Measurements from ENCODE around the gene PLXDC2. TPM values are rescaled to one million over a fixed set of nuclear protein-coding genes. Genes with fewer than 3 reads are reported as not detected.

PLXDC2 gene
- total and polyA plus RNA-seq, 2 experiments from 2014 or later = 13.5 to 19.4 TPM

GRCh38 chr10:20288060-20288459 lies 471.8 kb downstream of the PLXDC2 start:
- no peak overlapping the region for H3K4me2 ChIP-seq
- no peaks in the 10 kb centered on the region for H3K36me3 ChIP-seq (ENCODE audit: insufficient read depth)
- DNase-seq (ENCODE audit: low spot score) = no peak
- no peak overlapping the region for H2AFZ ChIP-seq
- TF ChIP-seq POLR2AphosphoS5 (IDR thresholded peaks at IDR 0.05; ENCODE audit: low read depth) (no peak), ETS1 (IDR thresholded peaks at IDR 0.05) (no peak), EZH2phosphoT487 (IDR thresholded peaks at IDR 0.05; ENCODE audit: unreplicated experiment) (no peak), ZNF462 (CRISPR knock-in tag; IDR thresholded peaks at IDR 0.05) (no peak), CREB1 (CRISPR knock-in tag; IDR thresholded peaks at IDR 0.05; ENCODE audit: low read depth) (no peak), NANOG (IDR thresholded peaks at IDR 0.05; ENCODE audit: borderline replicate concordance) (no peak), STAT1 (IDR thresholded peaks at IDR 0.05; ENCODE audit: unreplicated experiment) (no peak), JUNB (IDR thresholded peaks at IDR 0.05; ENCODE audit: unreplicated experiment) (no peak), ZNF114 (CRISPR knock-in tag; IDR thresholded peaks at IDR 0.05) (no peak), EZH2 (IDR thresholded peaks at IDR 0.05; ENCODE audit: low read depth, unreplicated experiment) (no peak), ZNF331 (CRISPR knock-in tag; IDR thresholded peaks at IDR 0.05; ENCODE audit: low read depth) (no peak)
- TF ChIP-seq, protein P1, sequence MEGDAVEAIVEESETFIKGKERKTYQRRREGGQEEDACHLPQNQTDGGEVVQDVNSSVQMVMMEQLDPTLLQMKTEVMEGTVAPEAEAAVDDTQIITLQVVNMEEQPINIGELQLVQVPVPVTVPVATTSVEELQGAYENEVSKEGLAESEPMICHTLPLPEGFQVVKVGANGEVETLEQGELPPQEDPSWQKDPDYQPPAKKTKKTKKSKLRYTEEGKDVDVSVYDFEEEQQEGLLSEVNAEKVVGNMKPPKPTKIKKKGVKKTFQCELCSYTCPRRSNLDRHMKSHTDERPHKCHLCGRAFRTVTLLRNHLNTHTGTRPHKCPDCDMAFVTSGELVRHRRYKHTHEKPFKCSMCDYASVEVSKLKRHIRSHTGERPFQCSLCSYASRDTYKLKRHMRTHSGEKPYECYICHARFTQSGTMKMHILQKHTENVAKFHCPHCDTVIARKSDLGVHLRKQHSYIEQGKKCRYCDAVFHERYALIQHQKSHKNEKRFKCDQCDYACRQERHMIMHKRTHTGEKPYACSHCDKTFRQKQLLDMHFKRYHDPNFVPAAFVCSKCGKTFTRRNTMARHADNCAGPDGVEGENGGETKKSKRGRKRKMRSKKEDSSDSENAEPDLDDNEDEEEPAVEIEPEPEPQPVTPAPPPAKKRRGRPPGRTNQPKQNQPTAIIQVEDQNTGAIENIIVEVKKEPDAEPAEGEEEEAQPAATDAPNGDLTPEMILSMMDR (conservative IDR thresholded peaks at IDR 0.05; ENCODE audit: low read depth in 2 of 2) = no peak
- TF ChIP-seq, protein P2, sequence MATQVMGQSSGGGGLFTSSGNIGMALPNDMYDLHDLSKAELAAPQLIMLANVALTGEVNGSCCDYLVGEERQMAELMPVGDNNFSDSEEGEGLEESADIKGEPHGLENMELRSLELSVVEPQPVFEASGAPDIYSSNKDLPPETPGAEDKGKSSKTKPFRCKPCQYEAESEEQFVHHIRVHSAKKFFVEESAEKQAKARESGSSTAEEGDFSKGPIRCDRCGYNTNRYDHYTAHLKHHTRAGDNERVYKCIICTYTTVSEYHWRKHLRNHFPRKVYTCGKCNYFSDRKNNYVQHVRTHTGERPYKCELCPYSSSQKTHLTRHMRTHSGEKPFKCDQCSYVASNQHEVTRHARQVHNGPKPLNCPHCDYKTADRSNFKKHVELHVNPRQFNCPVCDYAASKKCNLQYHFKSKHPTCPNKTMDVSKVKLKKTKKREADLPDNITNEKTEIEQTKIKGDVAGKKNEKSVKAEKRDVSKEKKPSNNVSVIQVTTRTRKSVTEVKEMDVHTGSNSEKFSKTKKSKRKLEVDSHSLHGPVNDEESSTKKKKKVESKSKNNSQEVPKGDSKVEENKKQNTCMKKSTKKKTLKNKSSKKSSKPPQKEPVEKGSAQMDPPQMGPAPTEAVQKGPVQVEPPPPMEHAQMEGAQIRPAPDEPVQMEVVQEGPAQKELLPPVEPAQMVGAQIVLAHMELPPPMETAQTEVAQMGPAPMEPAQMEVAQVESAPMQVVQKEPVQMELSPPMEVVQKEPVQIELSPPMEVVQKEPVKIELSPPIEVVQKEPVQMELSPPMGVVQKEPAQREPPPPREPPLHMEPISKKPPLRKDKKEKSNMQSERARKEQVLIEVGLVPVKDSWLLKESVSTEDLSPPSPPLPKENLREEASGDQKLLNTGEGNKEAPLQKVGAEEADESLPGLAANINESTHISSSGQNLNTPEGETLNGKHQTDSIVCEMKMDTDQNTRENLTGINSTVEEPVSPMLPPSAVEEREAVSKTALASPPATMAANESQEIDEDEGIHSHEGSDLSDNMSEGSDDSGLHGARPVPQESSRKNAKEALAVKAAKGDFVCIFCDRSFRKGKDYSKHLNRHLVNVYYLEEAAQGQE (IDR thresholded peaks at IDR 0.05; ENCODE audit: unreplicated experiment) = no peak
- no peak overlapping the region for H3K27ac Mint-ChIP-seq
- peaks cover 9% of the 10 kb centered on the region; the same call in 2 of the 3 replicates for H3K36me3 Mint-ChIP-seq (ENCODE audit: low read depth)
- no peak for ATAC-seq
- no peak overlapping the region for H3K4me3 Mint-ChIP-seq
- H3K27me3 ChIP-seq (ENCODE audit: insufficient read depth) = no peaks in the 10 kb centered on the region
- no peaks in the 10 kb centered on the region for H3K79me2 ChIP-seq (replicated peaks; ENCODE audit: insufficient read depth)
- peaks cover 9% of the 10 kb centered on the region; the same call in 2 of the 3 replicates for H3K4me1 Mint-ChIP-seq
- no peak overlapping the region for H3K27ac ChIP-seq (ENCODE audit: low read depth)
- no peaks in the 10 kb centered on the region for H3K9me2 ChIP-seq (ENCODE audit: insufficient read depth)
- no peaks in the 10 kb centered on the region for H3F3A ChIP-seq (replicated peaks; ENCODE audit: low read depth)
- H3K27me3 Mint-ChIP-seq (ENCODE audit: insufficient read depth, low read depth, poor library complexity) = peaks cover 4% of the 10 kb centered on the region
- H3K4me1 ChIP-seq (ENCODE audit: insufficient read depth) = no peaks in the 10 kb centered on the region
- H3K4me3 ChIP-seq = no peak overlapping the region
- H3K9me3 Mint-ChIP-seq = peaks cover 16% of the 10 kb centered on the region
- no peaks in the 10 kb centered on the region for H4K20me1 ChIP-seq (replicated peaks; ENCODE audit: insufficient read depth)
